Middle frontal gyrus (tissue), 1 donor: Measurements from ENCODE around the gene P4HA1.

ENCODE experiments used
- DNase-seq: peaks from one replicate; pipeline ENCODE4 v3.0.0-alpha.2; 2015; ENCODE audit warnings: low spot score; ENCODE audit errors: extremely low spot score

The P4HA1 gene

DNA sequence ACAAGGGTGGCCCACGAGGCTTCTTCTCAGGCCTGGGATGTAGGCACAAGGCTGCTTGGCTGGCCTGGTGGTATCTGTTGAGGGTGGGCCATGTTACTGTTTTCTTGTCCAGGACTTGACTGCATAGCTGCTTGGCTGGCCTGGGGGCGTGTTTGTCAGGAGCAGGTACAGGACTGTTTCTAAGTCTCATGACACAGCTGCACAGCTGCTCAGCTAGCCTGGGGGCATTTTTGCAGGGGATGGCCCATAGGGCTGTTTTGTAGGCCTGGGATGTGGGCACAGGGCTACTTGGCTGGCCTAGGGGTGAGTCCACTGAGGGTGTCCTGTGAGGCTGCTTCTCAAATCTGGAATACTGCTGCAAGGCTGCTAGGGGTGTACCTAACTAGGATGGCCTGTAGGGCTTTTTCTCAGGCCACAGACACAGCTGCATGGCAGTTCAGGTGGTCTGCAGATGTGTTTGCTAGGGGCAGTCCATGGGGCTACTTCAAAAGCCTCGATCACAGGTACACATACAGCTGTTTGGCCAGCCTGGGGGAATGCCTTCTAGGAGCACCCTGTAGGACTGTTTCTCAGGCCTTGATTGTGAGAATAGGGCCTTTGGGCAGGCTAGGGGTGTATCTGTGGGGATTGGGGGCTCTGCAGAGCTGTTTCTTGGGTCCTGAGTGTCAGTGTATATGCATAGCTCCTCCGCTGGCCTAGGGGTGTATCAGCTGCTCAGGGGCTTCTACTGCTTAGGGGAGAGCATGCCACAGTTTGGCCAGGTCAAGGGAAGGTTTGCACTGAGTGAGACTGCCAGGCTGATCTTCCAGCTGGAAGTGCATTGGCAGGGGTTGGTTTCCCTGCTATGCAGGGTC is 115.4 kb downstream of the P4HA1 start:
- DNase-seq, result no peak

DNA sequence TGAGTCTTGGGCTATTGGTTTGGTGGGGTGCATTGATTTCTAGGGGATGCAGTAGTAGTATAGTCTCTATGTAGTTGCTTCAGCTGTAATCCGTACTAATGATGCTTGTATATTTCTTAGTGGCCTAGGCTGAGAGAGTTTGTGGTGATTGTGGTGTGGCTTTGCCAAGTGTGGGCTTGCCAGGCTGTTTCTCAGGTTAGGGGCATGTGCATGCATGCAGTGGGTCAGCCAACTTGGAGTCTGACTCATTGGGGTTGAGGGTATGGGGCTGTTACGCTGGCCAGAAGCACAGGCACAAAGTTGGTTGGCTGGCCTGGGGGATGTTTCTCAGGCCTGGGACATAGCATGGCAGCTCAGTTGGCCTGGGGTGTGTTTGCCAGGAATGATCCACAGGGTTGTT is 116.3 kb downstream of the P4HA1 start:
- no peak for DNase-seq

DNA sequence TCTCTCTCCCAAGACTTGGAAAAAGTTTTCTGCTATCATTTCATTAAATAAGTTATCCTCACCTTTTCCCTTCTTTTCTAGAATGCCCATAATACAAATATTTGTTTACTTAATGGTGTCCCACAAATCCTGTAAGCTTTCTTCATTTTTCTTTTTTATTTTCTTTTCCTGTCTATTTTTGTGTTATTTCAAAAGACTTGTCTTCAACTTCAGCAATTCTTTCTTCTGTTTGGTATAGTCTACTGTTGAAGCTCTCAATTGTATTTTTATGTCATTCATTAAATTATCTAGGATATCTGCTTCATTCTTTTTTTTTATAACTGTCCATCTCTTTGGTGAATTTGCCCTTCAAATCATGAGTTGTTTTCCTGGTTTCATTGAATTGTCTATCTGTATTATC is 117.0 kb downstream of the P4HA1 start:
- DNase-seq, result no peak

DNA sequence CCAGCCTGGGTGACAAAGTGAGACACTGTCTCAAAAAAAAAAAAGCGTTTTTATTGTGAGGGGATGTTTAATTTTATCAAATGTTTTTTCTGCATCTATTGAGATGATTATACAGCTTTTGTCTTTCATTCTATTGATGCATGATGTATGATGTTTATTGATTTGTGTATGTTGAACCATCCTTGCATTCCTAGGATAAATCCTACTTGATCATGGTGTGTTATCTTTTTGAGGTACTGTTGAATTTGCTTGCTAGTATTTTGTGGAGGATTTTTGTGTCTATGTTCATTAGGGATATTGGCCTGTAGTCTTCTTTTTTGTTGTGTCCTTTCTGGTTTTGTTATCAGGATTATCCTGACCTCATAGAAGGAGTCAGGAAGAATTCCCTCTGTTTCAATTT is 119.8 kb downstream of the P4HA1 start:
- DNase-seq, result no peak
